ENCODE results near the gene ZFPL1.
A peak's percentile ranks its signal among the peaks of the same experiment; 100 is the strongest.

The ZFPL1 gene

GRCh38 chr11:65083834-65084597 is at the start of gene ZFPL1, which contains the start of gene CDCA5:
Gene ZFPL1, plus strand, starts transcription at chr11:65084222. Its CDS starts 477 bp downstream, at chr11:65084699.
Gene CDCA5, minus strand, starts transcription at chr11:65084040. Its CDS starts 62 bp downstream, at chr11:65083978.
- H3K4me3 ChIP-seq (ENCODE audit: low read depth in 1 of 2, low read length in 2 of 2), result peak within 1 kb of the TSS; percentile 40 to 92
- H3K9me3 ChIP-seq (ENCODE audit: low read length), result no peaks in the 10 kb centered on the region
- H3K4me1 ChIP-seq (ENCODE audit: insufficient read depth, low read length), result peaks cover 18% of the 10 kb centered on the region
- H3K27ac ChIP-seq (ENCODE audit: low read depth, low read length), result peak within 1 kb of the TSS; percentile 97
- H3K36me3 ChIP-seq (ENCODE audit: insufficient read depth, low read length), result peaks cover 31% of the 10 kb centered on the region
- H3K9ac ChIP-seq (ENCODE audit: low read length), result peak within 1 kb of the TSS; percentile 95
- H3K27me3 ChIP-seq (ENCODE audit: control insufficient read depth in 1 of 2, insufficient read depth in 2 of 2, low read length in 2 of 2), result no peaks in the 10 kb centered on the region

GRCh38 chr11:65034423-65034822 is 49.6 kb upstream of the ZFPL1 start:
- no peaks in the 10 kb centered on the region for H3K4me1 ChIP-seq (ENCODE audit: insufficient read depth, low read length)
- H3K27ac ChIP-seq (ENCODE audit: low read depth, low read length), result no peak overlapping the region
- H3K27me3 ChIP-seq (ENCODE audit: control insufficient read depth in 1 of 2, insufficient read depth in 2 of 2, low read length in 2 of 2), result no peaks in the 10 kb centered on the region
- H3K9ac ChIP-seq (ENCODE audit: low read length), result no peak overlapping the region
- H3K36me3 ChIP-seq (ENCODE audit: insufficient read depth, low read length), result peaks cover 54% of the 10 kb centered on the region
- no peaks in the 10 kb centered on the region for H3K9me3 ChIP-seq (ENCODE audit: low read length)
- H3K4me3 ChIP-seq (ENCODE audit: low read depth in 1 of 2, low read length in 2 of 2), result no peak overlapping the region

- Histone ChIP-seq H3K9me3 (ENCODE audit: low read length) (no peaks in the 10 kb centered on the region), H3K4me3 (ENCODE audit: low read depth in 1 of 2, low read length in 2 of 2) (no peak overlapping the region), H3K36me3 (ENCODE audit: insufficient read depth, low read length) (peaks cover 60% of the 10 kb centered on the region), H3K27me3 (ENCODE audit: control insufficient read depth in 1 of 2, insufficient read depth in 2 of 2, low read length in 2 of 2) (no peaks in the 10 kb centered on the region), H3K27ac (ENCODE audit: low read depth, low read length) (no peak overlapping the region), H3K4me1 (ENCODE audit: insufficient read depth, low read length) (no peaks in the 10 kb centered on the region), H3K9ac (ENCODE audit: low read length) (no peak overlapping the region)
Measured at GRCh38 chr11:65035579-65035978, 48.4 kb upstream of the ZFPL1 start.

GRCh38 chr11:65036931-65037330 is 47.1 kb upstream of the ZFPL1 start:
- H3K9me3 ChIP-seq (ENCODE audit: low read length), result no peaks in the 10 kb centered on the region
- no peaks in the 10 kb centered on the region for H3K4me1 ChIP-seq (ENCODE audit: insufficient read depth, low read length)
- no peaks in the 10 kb centered on the region for H3K27me3 ChIP-seq (ENCODE audit: control insufficient read depth in 1 of 2, insufficient read depth in 2 of 2, low read length in 2 of 2)
- H3K36me3 ChIP-seq (ENCODE audit: insufficient read depth, low read length), result peaks cover 57% of the 10 kb centered on the region
- H3K27ac ChIP-seq (ENCODE audit: low read depth, low read length), result no peak overlapping the region
- H3K4me3 ChIP-seq (ENCODE audit: low read depth in 1 of 2, low read length in 2 of 2), result no peak overlapping the region
- no peak overlapping the region for H3K9ac ChIP-seq (ENCODE audit: low read length)

GRCh38 chr11:65040520-65040846 is 43.5 kb upstream of the ZFPL1 start:
- Histone ChIP-seq H3K27ac (ENCODE audit: low read depth, low read length) (peak overlapping the region; percentile 91), H3K36me3 (ENCODE audit: insufficient read depth, low read length) (peaks cover 41% of the 10 kb centered on the region), H3K4me1 (ENCODE audit: insufficient read depth, low read length) (peaks cover 10% of the 10 kb centered on the region), H3K9ac (ENCODE audit: low read length) (no peak overlapping the region), H3K27me3 (ENCODE audit: control insufficient read depth in 1 of 2, insufficient read depth in 2 of 2, low read length in 2 of 2) (no peaks in the 10 kb centered on the region), H3K9me3 (ENCODE audit: low read length) (no peaks in the 10 kb centered on the region), H3K4me3 (ENCODE audit: low read depth in 1 of 2, low read length in 2 of 2) (peak overlapping the region; percentile 70 to 71)

- Histone ChIP-seq H3K4me3 (ENCODE audit: low read depth in 1 of 2, low read length in 2 of 2) (peak within 1 kb of the TSS; percentile 70 to 71), H3K4me1 (ENCODE audit: insufficient read depth, low read length) (peaks cover 10% of the 10 kb centered on the region), H3K9ac (ENCODE audit: low read length) (no peak within 1 kb of the TSS), H3K27ac (ENCODE audit: low read depth, low read length) (peak within 1 kb of the TSS; percentile 91), H3K9me3 (ENCODE audit: low read length) (no peaks in the 10 kb centered on the region), H3K27me3 (ENCODE audit: control insufficient read depth in 1 of 2, insufficient read depth in 2 of 2, low read length in 2 of 2) (no peaks in the 10 kb centered on the region), H3K36me3 (ENCODE audit: insufficient read depth, low read length) (peaks cover 35% of the 10 kb centered on the region)
Measured at GRCh38 chr11:65040847-65041622, 43.0 kb upstream of the ZFPL1 start, which contains the start of gene SAC3D1. Gene SAC3D1, plus strand, starts transcription at chr11:65041210. Its CDS starts 83 bp downstream, at chr11:65041293.

- no peak overlapping the region for H3K4me3 ChIP-seq (ENCODE audit: low read depth in 1 of 2, low read length in 2 of 2)
- no peaks in the 10 kb centered on the region for H3K9me3 ChIP-seq (ENCODE audit: low read length)
- no peak overlapping the region for H3K9ac ChIP-seq (ENCODE audit: low read length)
- H3K36me3 ChIP-seq (ENCODE audit: insufficient read depth, low read length), result peaks cover 26% of the 10 kb centered on the region
- no peak overlapping the region for H3K27ac ChIP-seq (ENCODE audit: low read depth, low read length)
- H3K27me3 ChIP-seq (ENCODE audit: control insufficient read depth in 1 of 2, insufficient read depth in 2 of 2, low read length in 2 of 2), result no peaks in the 10 kb centered on the region
- peaks cover 18% of the 10 kb centered on the region for H3K4me1 ChIP-seq (ENCODE audit: insufficient read depth, low read length)
Measured at GRCh38 chr11:65042891-65043290, 41.1 kb upstream of the ZFPL1 start.

- no peak overlapping the region for H3K9ac ChIP-seq (ENCODE audit: low read length)
- H3K27ac ChIP-seq (ENCODE audit: low read depth, low read length), result no peak overlapping the region
- no peaks in the 10 kb centered on the region for H3K9me3 ChIP-seq (ENCODE audit: low read length)
- no peaks in the 10 kb centered on the region for H3K27me3 ChIP-seq (ENCODE audit: control insufficient read depth in 1 of 2, insufficient read depth in 2 of 2, low read length in 2 of 2)
- peaks cover 24% of the 10 kb centered on the region for H3K4me1 ChIP-seq (ENCODE audit: insufficient read depth, low read length)
- peaks cover 18% of the 10 kb centered on the region for H3K36me3 ChIP-seq (ENCODE audit: insufficient read depth, low read length)
- H3K4me3 ChIP-seq (ENCODE audit: low read depth in 1 of 2, low read length in 2 of 2), result no peak overlapping the region
Measured at GRCh38 chr11:65043881-65044501, 40.0 kb upstream of the ZFPL1 start.

GRCh38 chr11:65045061-65045460 is 39.0 kb upstream of the ZFPL1 start:
- peaks cover 11% of the 10 kb centered on the region for H3K36me3 ChIP-seq (ENCODE audit: insufficient read depth, low read length)
- no peak overlapping the region for H3K27ac ChIP-seq (ENCODE audit: low read depth, low read length)
- no peaks in the 10 kb centered on the region for H3K9me3 ChIP-seq (ENCODE audit: low read length)
- H3K27me3 ChIP-seq (ENCODE audit: control insufficient read depth in 1 of 2, insufficient read depth in 2 of 2, low read length in 2 of 2), result no peaks in the 10 kb centered on the region
- no peak overlapping the region for H3K9ac ChIP-seq (ENCODE audit: low read length)
- H3K4me1 ChIP-seq (ENCODE audit: insufficient read depth, low read length), result peaks cover 24% of the 10 kb centered on the region
- no peak overlapping the region for H3K4me3 ChIP-seq (ENCODE audit: low read depth in 1 of 2, low read length in 2 of 2)

GRCh38 chr11:65045728-65046127 is 38.3 kb upstream of the ZFPL1 start:
- Histone ChIP-seq H3K4me1 (ENCODE audit: insufficient read depth, low read length) (peaks cover 24% of the 10 kb centered on the region), H3K27me3 (ENCODE audit: control insufficient read depth in 1 of 2, insufficient read depth in 2 of 2, low read length in 2 of 2) (no peaks in the 10 kb centered on the region), H3K9me3 (ENCODE audit: low read length) (no peaks in the 10 kb centered on the region), H3K9ac (ENCODE audit: low read length) (no peak overlapping the region), H3K4me3 (ENCODE audit: low read depth in 1 of 2, low read length in 2 of 2) (no peak overlapping the region), H3K36me3 (ENCODE audit: insufficient read depth, low read length) (peaks cover 11% of the 10 kb centered on the region), H3K27ac (ENCODE audit: low read depth, low read length) (no peak overlapping the region)

Data from muscle layer of colon (tissue), 2 donors.